Common myeloid progenitor, CD34-positive (primary cell): Measurements from ENCODE around the gene SGMS2.

Experiments used
- CTCF ChIA-PET: fragments of 350-600 bp; sonication (Branson Sonifier 250); formaldehyde crosslinking; loops from one replicate; lab custom pipeline; 2021; ENCODE audit warnings: antibody characterized with exemption; lab: Charles Lee
- POLR2A ChIA-PET: fragments of 350-600 bp; sonication (Branson Sonifier 250); formaldehyde crosslinking; loops from one replicate; lab custom pipeline; 2021; ENCODE audit warnings: antibody characterized with exemption; lab: Charles Lee
- DNase-seq, 3 donors: peaks; one replicate each; pipeline versions ENCODE4 v3.0.0 to v3.0.0-alpha.2; 2013
- H3K27ac ChIP-seq, 2 experiments: 1 replicate in 1 of 2; 2 replicates in 1 of 2; pipeline ENCODE4 v1.7.0; 2013; ENCODE audit warnings: inconsistent platforms in 2 of 2, low read length in 2 of 2, mild to moderate bottlenecking in 2 of 2, low read depth in 1 of 2, moderate library complexity in 1 of 2; ENCODE audit not compliant: severe bottlenecking in 2 of 2, insufficient read depth in 1 of 2, poor library complexity in 1 of 2
- H3K27me3 ChIP-seq, 5 experiments: replicated peaks in 2 of 5; 1 replicate in 3 of 5; 2 replicates in 2 of 5; pipeline versions ENCODE4 v1.6.1 to v1.7.0; 2013; ENCODE audit warnings: low read length in 4 of 5, mild to moderate bottlenecking in 2 of 5, moderate library complexity in 2 of 5, inconsistent platforms in 1 of 5; ENCODE audit not compliant: insufficient read depth in 5 of 5, control insufficient read depth in 4 of 5
- H3K36me3 ChIP-seq, 4 experiments: 1 replicate in 2 of 4; 2 replicates in 2 of 4; pipeline versions ENCODE4 v1.6.1 to v1.7.0; 2013; ENCODE audit warnings: low read length in 3 of 4, control low read depth in 1 of 4, mild to moderate bottlenecking in 1 of 4; ENCODE audit not compliant: control insufficient read depth in 4 of 4, insufficient read depth in 4 of 4
- H3K4me1 ChIP-seq, 4 experiments: 1 replicate in 3 of 4; 2 replicates in 1 of 4; pipeline versions ENCODE4 v1.6.1 to v1.7.1; 2013; ENCODE audit warnings: low read length in 3 of 4, mild to moderate bottlenecking in 3 of 4, control low read depth in 1 of 4, inconsistent platforms in 1 of 4, moderate library complexity in 1 of 4; ENCODE audit not compliant: control insufficient read depth in 4 of 4, insufficient read depth in 4 of 4; ENCODE audit errors: control extremely low read depth in 1 of 4
- H3K4me3 ChIP-seq, 7 experiments: 1 replicate in 4 of 7; 2 replicates in 3 of 7; pipeline versions ENCODE4 v1.5.1 to v1.7.0; 2013; ENCODE audit warnings: mild to moderate bottlenecking in 7 of 7, low read length in 6 of 7, moderate library complexity in 6 of 7, inconsistent platforms in 2 of 7, low read depth in 2 of 7, control low read depth in 1 of 7; ENCODE audit not compliant: insufficient read depth in 4 of 7, control insufficient read depth in 1 of 7; ENCODE audit errors: extremely low read depth in 1 of 7
- H3K9me3 ChIP-seq, 5 experiments: 1 replicate in 4 of 5; 2 replicates in 1 of 5; pipeline versions ENCODE4 v1.6.1 to v1.7.1; 2013; ENCODE audit warnings: low read length in 4 of 5, mild to moderate bottlenecking in 2 of 5, inconsistent platforms in 1 of 5, low read depth in 1 of 5, moderate library complexity in 1 of 5; ENCODE audit not compliant: control insufficient read depth in 4 of 5, insufficient read depth in 2 of 5; ENCODE audit errors: control extremely low read depth in 1 of 5
- WGBS: methylation state at CpG from one replicate; pipeline ENCODE4 v1.1.5; 2013; ENCODE audit not compliant: insufficient coverage; 5-methylcytosine and 5-hydroxymethylcytosine counted together

SGMS2 gene

DNA sequence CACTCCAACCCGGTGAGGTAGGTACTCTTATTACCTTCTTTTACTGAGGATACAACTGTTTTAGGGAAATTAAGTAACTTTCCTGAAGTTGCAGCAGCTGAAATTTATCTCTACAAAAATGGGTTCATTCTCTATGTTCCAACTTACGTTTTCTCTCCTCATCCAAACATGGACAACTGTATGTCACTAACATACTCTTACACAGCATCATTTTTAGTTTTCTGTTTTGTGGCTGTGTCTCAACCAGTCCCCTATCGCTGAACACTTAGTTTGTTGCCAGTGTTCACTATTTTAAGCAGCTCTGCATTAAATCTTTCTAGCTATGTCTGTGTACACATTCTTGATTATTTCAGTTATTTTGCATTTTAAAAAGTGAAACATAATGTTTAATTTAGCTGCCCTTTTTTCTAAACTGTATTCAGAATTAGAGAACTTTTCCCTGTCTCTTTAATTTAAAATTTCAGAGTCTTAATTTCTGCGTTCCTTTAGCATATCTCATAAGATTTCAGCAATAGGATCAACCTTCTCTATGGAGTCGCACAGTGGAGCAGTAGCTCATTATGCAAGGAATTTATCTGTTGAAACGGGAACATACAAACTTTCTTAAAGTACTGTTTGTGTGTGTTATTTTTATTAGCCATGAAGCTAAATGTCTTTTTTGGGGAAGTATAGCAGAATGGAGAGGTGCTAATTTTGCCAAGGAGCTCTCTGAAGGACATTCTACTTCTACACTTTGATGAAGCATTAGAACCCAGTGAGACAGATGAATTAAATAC is 3.8 kb downstream of the SGMS2 start:
- DNase-seq: no peak
- Histone ChIP-seq H3K27ac (no peak overlapping the region), H3K27me3 (peaks cover 0 to 9% (median 6%) of the 10 kb centered on the region in 5 experiments), H3K9me3 (no peaks in the 10 kb centered on the region), H3K4me1 (peaks cover 5 to 18% (median 11%) of the 10 kb centered on the region in 4 experiments), H3K36me3 (no peaks in the 10 kb centered on the region), H3K4me3 (no peak overlapping the region)
- 89% methylated on average over 4 of the region's 6 CpGs for WGBS
- ChIA-PET CTCF (interaction anchor here (0.7 to 2.5 kb wide), 3 partner anchors 13 to 91 kb away, joined by 3 to 7 read pairs (median 4); no protein-coding TSS in a partner anchor), POLR2A (no interaction called here)

DNA sequence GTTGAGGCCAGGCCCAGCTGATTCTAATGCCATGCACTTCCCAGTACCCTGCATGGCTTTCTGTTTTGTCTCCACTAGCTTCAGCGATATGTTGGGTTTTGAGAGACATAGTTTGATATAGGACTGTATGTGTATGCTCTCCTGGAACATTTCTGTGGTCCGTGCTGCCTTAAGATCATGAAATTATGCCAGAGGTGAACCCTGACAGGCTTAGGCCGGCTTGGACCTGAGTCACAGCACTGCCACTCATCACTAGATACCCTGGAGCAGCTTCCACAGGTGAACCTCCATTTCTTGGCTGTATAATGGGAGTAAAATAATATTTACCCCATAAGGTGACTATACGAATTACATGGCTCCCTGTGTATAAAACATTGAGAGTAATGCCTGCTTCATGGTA is 6.4 kb downstream of the SGMS2 start:
- 100% methylated on average over 1 of the region's 4 CpGs for WGBS
- POLR2A ChIA-PET: no interaction called here
- Histone ChIP-seq H3K27ac (no peak overlapping the region), H3K9me3 (no peaks in the 10 kb centered on the region), H3K36me3 (no peaks in the 10 kb centered on the region), H3K4me1 (no peaks in the 10 kb centered on the region), H3K27me3 (peaks cover 0 to 4% (median 0%) of the 10 kb centered on the region in 5 experiments), H3K4me3 (no peak overlapping the region)
- no peak for DNase-seq
- CTCF ChIA-PET: no interaction called here

DNA sequence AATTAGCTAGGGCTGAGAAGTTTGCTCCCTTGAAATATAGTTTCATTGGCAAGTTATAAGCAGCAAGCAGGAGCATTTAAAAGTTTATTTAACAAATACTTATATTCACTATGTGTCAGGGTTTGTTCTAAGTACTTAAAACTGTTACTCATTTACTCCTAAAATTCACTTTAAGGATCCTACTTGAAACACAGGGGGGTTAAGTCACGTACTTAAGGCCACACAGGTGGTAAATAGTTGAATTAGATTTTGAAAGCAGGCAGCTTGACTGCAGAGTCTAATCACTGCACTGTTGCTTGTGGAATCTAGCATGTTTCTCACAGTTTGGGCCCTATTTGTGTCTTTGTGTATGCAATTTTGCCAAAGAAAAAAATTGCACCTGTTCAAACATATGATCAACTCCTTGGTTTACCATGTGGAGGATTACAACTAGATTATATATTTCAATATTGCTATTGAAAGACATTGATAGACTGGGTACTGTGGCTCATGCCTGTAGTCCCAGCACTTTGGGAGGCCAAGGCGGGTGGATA is 7.6 kb downstream of the SGMS2 start:
- Histone ChIP-seq H3K9me3 (no peaks in the 10 kb centered on the region), H3K36me3 (no peaks in the 10 kb centered on the region), H3K4me3 (no peak overlapping the region), H3K4me1 (no peaks in the 10 kb centered on the region), H3K27ac (no peak overlapping the region), H3K27me3 (no peaks in the 10 kb centered on the region)
- 100% methylated on average over 1 of the region's 2 CpGs for WGBS
- CTCF ChIA-PET: interaction anchor here (1.3 kb wide), 1 partner anchor 12 kb away, joined by 3 read pairs; no protein-coding TSS in a partner anchor
- DNase-seq: no peak
- POLR2A ChIA-PET: no interaction called here

- H3K9me3 ChIP-seq: no peaks in the 10 kb centered on the region
- no CpG with 5 or more reads among the region's 1 CpG for WGBS
- CTCF ChIA-PET: interaction anchor here (0.7 kb wide), 1 partner anchor 76 kb away, joined by 3 read pairs; no protein-coding TSS in a partner anchor
- H3K36me3 ChIP-seq: no peaks in the 10 kb centered on the region
- no peak overlapping the region for H3K4me3 ChIP-seq
- POLR2A ChIA-PET: no interaction called here
- peaks cover 2 to 13% (median 6%) of the 10 kb centered on the region in 4 experiments for H3K4me1 ChIP-seq
- no peak overlapping the region for H3K27ac ChIP-seq
- H3K27me3 ChIP-seq: no peaks in the 10 kb centered on the region
- no peak for DNase-seq
These were observed 9.6 kb downstream of the SGMS2 start for GRCh38 chr4:107834241-107834794.

GRCh38 chr4:107835406-107835805 is 10.7 kb downstream of the SGMS2 start:
- no peaks in the 10 kb centered on the region for H3K36me3 ChIP-seq
- ChIA-PET CTCF (interaction anchor here (0.7 kb wide), 1 partner anchor 77 kb away, joined by 3 read pairs; no protein-coding TSS in a partner anchor), POLR2A (no interaction called here)
- no peak for DNase-seq
- no peak overlapping the region for H3K4me3 ChIP-seq
- no peaks in the 10 kb centered on the region for H3K27me3 ChIP-seq
- WGBS: 100% methylated on average over 1 of the region's 5 CpGs
- peaks cover 2 to 14% (median 7%) of the 10 kb centered on the region in 4 experiments for H3K4me1 ChIP-seq
- H3K27ac ChIP-seq: no peak overlapping the region
- H3K9me3 ChIP-seq: no peaks in the 10 kb centered on the region

GRCh38 chr4:107837317-107837716 is 12.6 kb downstream of the SGMS2 start:
- POLR2A ChIA-PET: no interaction called here
- CTCF ChIA-PET: no interaction called here
- Histone ChIP-seq H3K9me3 (no peaks in the 10 kb centered on the region), H3K4me3 (no peak overlapping the region), H3K4me1 (peaks cover 2 to 14% (median 7%) of the 10 kb centered on the region in 4 experiments), H3K27ac (no peak overlapping the region), H3K36me3 (no peaks in the 10 kb centered on the region), H3K27me3 (no peaks in the 10 kb centered on the region)
- WGBS: 83% methylated on average over 4 of the region's 4 CpGs
- no peak for DNase-seq
